Erythroblast (primary cell): ENCODE measurements around the gene ELF5.

Experiments used
- GATA1 ChIP-seq: IDR thresholded peaks from 2 replicates; pipeline ENCODE4 v1.6.1; 2011; ENCODE audit warnings: low read depth, mild to moderate bottlenecking, control low read depth, low read length, moderate library complexity
- POLR2A ChIP-seq: IDR thresholded peaks from 2 replicates; pipeline ENCODE4 v1.6.1; 2011; ENCODE audit warnings: mild to moderate bottlenecking, low read length

- TF ChIP-seq POLR2A (no peak), GATA1 (no peak)
Measured at GRCh38 chr11:34531663-34532062, 18.1 kb upstream of the ELF5 start.
